WTC11 (cell line): Measurements from ENCODE around the gene C2CD2. TPM values are rescaled to one million over a fixed set of nuclear protein-coding genes. Genes with fewer than 3 reads are reported as not detected.
A peak's percentile ranks its signal among the peaks of the same experiment; 100 is the strongest.

Experiments used
- ATAC-seq: fragments of 200-7000 bp; cut with Tn5 transposase; 2 replicates; pipeline ENCODE4 v1.10.0; 2021; ENCODE audit warnings: mild to moderate bottlenecking, moderate library complexity
- CTCF ChIA-PET: fragments of 300-600 bp; sonication (Branson Sonifier 250); formaldehyde crosslinking; loops from one replicate; lab custom pipeline; 2021; ENCODE audit warnings: antibody characterized with exemption; lab: Charles Lee
- POLR2A ChIA-PET: fragments of 350-600 bp; sonication (Branson Sonifier 250); formaldehyde crosslinking; loops from one replicate; lab custom pipeline; 2021; ENCODE audit warnings: antibody characterized with exemption; lab: Charles Lee
- DNase-seq: peaks from one replicate; pipeline ENCODE4 v3.0.0; 2021; ENCODE audit warnings: low spot score
- H3K27ac Mint-ChIP-seq: 2 replicates; pipeline ENCODE4 v1.8.0; 2021; ENCODE audit warnings: mixed read lengths
- H3K27me3 Mint-ChIP-seq: 2 replicates; pipeline ENCODE4 v1.8.0; 2021; ENCODE audit warnings: low read depth, mild to moderate bottlenecking, moderate library complexity, mixed read lengths
- H3K36me3 Mint-ChIP-seq: 2 replicates; pipeline ENCODE4 v1.8.0; 2021; ENCODE audit warnings: mixed read lengths
- H3K4me1 Mint-ChIP-seq: 2 replicates; pipeline ENCODE4 v1.8.0; 2022; ENCODE audit warnings: mixed read lengths
- H3K4me3 Mint-ChIP-seq: 2 replicates; pipeline ENCODE4 v1.8.0; 2021; ENCODE audit warnings: mild to moderate bottlenecking, moderate library complexity, mixed read lengths
- H3K9me3 Mint-ChIP-seq: 2 replicates; pipeline ENCODE4 v1.8.0; 2021; ENCODE audit warnings: mixed read lengths
- CBFB ChIP-seq: sonication (generic); formaldehyde crosslinking; IDR thresholded peaks from 2 replicates; pipeline ENCODE4 v1.8.1; 2022; ENCODE audit warnings: mild to moderate bottlenecking, low read depth, missing genetic modification reagents
- EMX1 ChIP-seq: fragments of 250-450 bp; sonication (Bioruptor Pico); IDR thresholded peaks from 2 replicates; pipeline ENCODE4 v1.8.0; 2021; ENCODE audit warnings: mild to moderate bottlenecking
- ESRRA ChIP-seq: sonication (generic); formaldehyde crosslinking; IDR thresholded peaks from 2 replicates; pipeline ENCODE4 v1.8.1; 2022; ENCODE audit warnings: mild to moderate bottlenecking, missing genetic modification reagents, borderline replicate concordance
- FOXJ3 ChIP-seq: sonication (generic); formaldehyde crosslinking; IDR thresholded peaks from 2 replicates; pipeline ENCODE4 v1.9.0; 2021; ENCODE audit warnings: missing genetic modification reagents, mild to moderate bottlenecking, borderline replicate concordance
- FOXP4 ChIP-seq: sonication (generic); formaldehyde crosslinking; IDR thresholded peaks from 2 replicates; pipeline ENCODE4 v1.8.0; 2022; ENCODE audit warnings: mild to moderate bottlenecking, missing genetic modification reagents
- HMGA2 ChIP-seq: fragments of 250-450 bp; sonication (Bioruptor Pico); IDR thresholded peaks from 2 replicates; pipeline ENCODE4 v1.4.0; 2021; ENCODE audit warnings: mild to moderate bottlenecking, moderate library complexity
- IRF2 ChIP-seq: sonication (generic); formaldehyde crosslinking; IDR thresholded peaks from 2 replicates; pipeline ENCODE4 v1.8.0; 2022; ENCODE audit warnings: low read depth, missing genetic modification reagents, borderline replicate concordance
- MLX ChIP-seq: sonication (generic); formaldehyde crosslinking; IDR thresholded peaks from 2 replicates; pipeline ENCODE4 v1.8.1; 2023; ENCODE audit warnings: mild to moderate bottlenecking, missing genetic modification reagents, moderate library complexity
- NFYB ChIP-seq: sonication (generic); formaldehyde crosslinking; conservative IDR thresholded peaks from 2 replicates; pipeline ENCODE4 v1.8.0; 2022; ENCODE audit warnings: low read depth, missing genetic modification reagents
- SMAD3 ChIP-seq: sonication (generic); formaldehyde crosslinking; IDR thresholded peaks from 2 replicates; pipeline ENCODE4 v1.8.0; 2022; ENCODE audit warnings: missing genetic modification reagents, mild to moderate bottlenecking, borderline replicate concordance
- SMAD4 ChIP-seq: sonication (generic); formaldehyde crosslinking; IDR thresholded peaks from 2 replicates; pipeline ENCODE4 v1.8.0; 2022; ENCODE audit warnings: mild to moderate bottlenecking, missing genetic modification reagents
- USF1 ChIP-seq: sonication (generic); formaldehyde crosslinking; IDR thresholded peaks from 2 replicates; pipeline ENCODE4 v1.8.0; 2022; ENCODE audit warnings: mild to moderate bottlenecking, missing genetic modification reagents
- ZBTB21 ChIP-seq: sonication (generic); formaldehyde crosslinking; IDR thresholded peaks from 2 replicates; pipeline ENCODE4 v1.8.1; 2023; ENCODE audit warnings: mild to moderate bottlenecking, missing genetic modification reagents, borderline replicate concordance
- ZNF263 ChIP-seq: sonication (generic); formaldehyde crosslinking; IDR thresholded peaks from 2 replicates; pipeline ENCODE4 v1.8.1; 2022; ENCODE audit warnings: low read depth, mild to moderate bottlenecking, moderate library complexity, missing genetic modification reagents
- ZNF416 ChIP-seq: fragments of 250-450 bp; sonication (Bioruptor Pico); IDR thresholded peaks from 2 replicates; pipeline ENCODE4 v1.9.0; 2021; ENCODE audit warnings: mild to moderate bottlenecking, inconsistent platforms
- ZNF423 ChIP-seq: fragments of 250-450 bp; sonication (Bioruptor Pico); IDR thresholded peaks from 2 replicates; pipeline ENCODE4 v2.1.2; 2022; ENCODE audit warnings: mild to moderate bottlenecking, moderate library complexity
- ZSCAN18 ChIP-seq: fragments of 250-450 bp; sonication (Bioruptor Pico); IDR thresholded peaks from 2 replicates; pipeline ENCODE4 v2.1.2; 2022; ENCODE audit warnings: mild to moderate bottlenecking, moderate library complexity
- total RNA-seq: library from RNA; stranded (reverse); gene quantifications from 3 replicates; pipeline ENCODE4 v1.2.3, GENCODE V29; 2021
- TF ChIP-seq, protein P1 (sequence below): fragments of 250-450 bp; sonication (Bioruptor Pico); IDR thresholded peaks from 2 replicates; pipeline ENCODE4 v1.9.0; 2021; ENCODE audit warnings: moderate library complexity, mild to moderate bottlenecking, inconsistent platforms, borderline replicate concordance
- TF ChIP-seq, protein P2 (sequence below): fragments of 250-450 bp; sonication (Bioruptor Pico); conservative IDR thresholded peaks from 2 replicates; pipeline ENCODE4 v1.9.0; 2021; ENCODE audit warnings: mild to moderate bottlenecking
- TF ChIP-seq, protein P3 (sequence below): fragments of 250-450 bp; sonication (Bioruptor Pico); IDR thresholded peaks from 2 replicates; pipeline ENCODE4 v1.9.0; 2021; ENCODE audit warnings: mild to moderate bottlenecking, borderline replicate concordance
- TF ChIP-seq, protein P4 (sequence below): sonication (generic); formaldehyde crosslinking; IDR thresholded peaks from 2 replicates; pipeline ENCODE4 v1.8.1; 2023; ENCODE audit warnings: mild to moderate bottlenecking, missing genetic modification reagents, moderate library complexity

Gene C2CD2
- total RNA-seq, 1 experiment from 2014 or later: 11.2 TPM

- Mint-ChIP-seq H3K4me3 (no peak overlapping the region), H3K36me3 (0 out of 2 replicates have a peak, but pooled peaks cover 2% of the 10 kb centered on the region), H3K27me3 (no peaks in the 10 kb centered on the region), H3K27ac (peak overlapping the region; percentile 62), H3K9me3 (no peaks in the 10 kb centered on the region), H3K4me1 (peaks cover 6% of the 10 kb centered on the region; the same call in 1 of the 2 replicates)
- ATAC-seq (no peak), DNase-seq (no peak)
- POLR2A ChIA-PET: no interaction called here
- TF ChIP-seq ZNF416 (CRISPR knock-in tag): no peak
- TF ChIP-seq, protein P1, sequence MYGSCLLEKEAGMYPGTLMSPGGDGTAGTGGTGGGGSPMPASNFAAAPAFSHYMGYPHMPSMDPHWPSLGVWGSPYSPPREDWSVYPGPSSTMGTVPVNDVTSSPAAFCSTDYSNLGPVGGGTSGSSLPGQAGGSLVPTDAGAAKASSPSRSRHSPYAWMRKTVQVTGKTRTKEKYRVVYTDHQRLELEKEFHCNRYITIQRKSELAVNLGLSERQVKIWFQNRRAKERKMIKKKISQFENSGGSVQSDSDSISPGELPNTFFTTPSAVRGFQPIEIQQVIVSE (CRISPR knock-in tag): no peak
- TF ChIP-seq ZSCAN18 (CRISPR knock-in tag): no peak
- no peak for TF ChIP-seq USF1 (CRISPR knock-in tag)
- no peak for TF ChIP-seq MLX (CRISPR knock-in tag)
- no peak for TF ChIP-seq CBFB (CRISPR knock-in tag)
- TF ChIP-seq EMX1 (CRISPR knock-in tag): no peak
- CTCF ChIA-PET: no interaction called here
Observed at GRCh38 chr21:41907496-41908258, 46.1 kb downstream of the C2CD2 start.

DNA sequence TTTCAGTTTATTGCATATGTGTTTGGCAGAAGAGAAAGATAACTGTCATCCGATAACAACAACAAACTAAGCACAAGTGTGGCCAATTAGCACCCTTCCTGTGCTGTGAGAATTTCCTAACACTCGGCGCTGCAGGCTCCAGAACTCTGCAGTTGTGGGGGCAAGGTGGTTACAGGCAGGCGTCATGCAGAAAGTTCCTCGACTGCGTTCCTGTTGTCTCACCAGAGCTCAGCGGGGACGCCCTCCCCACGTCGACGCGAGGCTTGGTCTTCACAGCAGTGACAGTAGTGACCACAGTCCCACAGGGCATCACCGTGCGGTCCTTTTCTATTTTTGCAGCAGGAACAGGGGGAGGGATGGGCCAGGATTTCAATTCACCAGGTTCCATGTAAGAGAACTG lies 47.0 kb downstream of the C2CD2 start:
- Mint-ChIP-seq H3K27ac (no peak overlapping the region), H3K9me3 (no peaks in the 10 kb centered on the region), H3K36me3 (0 out of 2 replicates have a peak, but pooled peaks cover 2% of the 10 kb centered on the region), H3K27me3 (no peaks in the 10 kb centered on the region), H3K4me1 (peaks cover 6% of the 10 kb centered on the region; the same call in 1 of the 2 replicates), H3K4me3 (no peak overlapping the region)
- POLR2A ChIA-PET: no interaction called here
- DNase-seq (no peak), ATAC-seq (no peak)
- CTCF ChIA-PET: no interaction called here
- TF ChIP-seq SMAD3 (CRISPR knock-in tag): no peak
- TF ChIP-seq CBFB (CRISPR knock-in tag): no peak
- TF ChIP-seq, protein P2, sequence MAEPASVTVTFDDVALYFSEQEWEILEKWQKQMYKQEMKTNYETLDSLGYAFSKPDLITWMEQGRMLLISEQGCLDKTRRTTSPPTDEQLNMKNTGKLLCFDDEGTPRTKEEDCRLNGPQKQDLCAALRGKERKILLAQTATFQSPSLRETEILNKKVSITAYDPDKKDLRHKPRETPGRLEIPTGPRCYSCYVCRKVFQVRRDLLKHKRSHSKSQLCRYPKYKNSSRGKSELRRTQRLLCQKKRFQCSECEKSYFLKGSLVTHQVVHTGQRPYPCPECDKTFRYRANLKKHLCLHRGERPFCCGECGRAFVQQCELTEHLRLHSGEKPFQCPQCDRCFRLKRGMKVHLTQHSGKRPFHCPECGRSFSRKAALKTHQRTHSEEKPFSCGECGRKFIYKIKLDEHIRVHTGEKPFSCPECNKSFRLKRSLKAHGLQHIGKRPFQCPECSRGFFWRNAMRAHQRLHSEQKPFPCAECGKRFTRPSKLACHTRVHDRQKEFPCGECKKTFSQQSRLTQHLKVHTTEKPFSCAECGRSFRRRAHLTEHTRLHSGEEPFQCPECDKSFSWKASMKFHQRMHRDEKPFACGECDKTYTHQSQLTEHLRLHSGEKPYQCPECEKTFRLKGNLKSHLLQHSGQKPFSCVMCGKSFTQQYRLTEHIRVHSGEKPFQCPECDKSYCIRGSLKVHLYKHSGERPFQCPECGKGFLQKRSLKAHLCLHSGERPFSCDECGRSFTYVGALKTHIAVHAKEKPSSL (CRISPR knock-in tag): no peak
- no peak for TF ChIP-seq NFYB (CRISPR knock-in tag)
- no peak for TF ChIP-seq ESRRA (CRISPR knock-in tag)
- no peak for TF ChIP-seq FOXP4 (CRISPR knock-in tag)
- no peak for TF ChIP-seq ZNF423 (CRISPR knock-in tag)
- no peak for TF ChIP-seq IRF2
- no peak for TF ChIP-seq SMAD4 (CRISPR knock-in tag)
- TF ChIP-seq, protein P3, sequence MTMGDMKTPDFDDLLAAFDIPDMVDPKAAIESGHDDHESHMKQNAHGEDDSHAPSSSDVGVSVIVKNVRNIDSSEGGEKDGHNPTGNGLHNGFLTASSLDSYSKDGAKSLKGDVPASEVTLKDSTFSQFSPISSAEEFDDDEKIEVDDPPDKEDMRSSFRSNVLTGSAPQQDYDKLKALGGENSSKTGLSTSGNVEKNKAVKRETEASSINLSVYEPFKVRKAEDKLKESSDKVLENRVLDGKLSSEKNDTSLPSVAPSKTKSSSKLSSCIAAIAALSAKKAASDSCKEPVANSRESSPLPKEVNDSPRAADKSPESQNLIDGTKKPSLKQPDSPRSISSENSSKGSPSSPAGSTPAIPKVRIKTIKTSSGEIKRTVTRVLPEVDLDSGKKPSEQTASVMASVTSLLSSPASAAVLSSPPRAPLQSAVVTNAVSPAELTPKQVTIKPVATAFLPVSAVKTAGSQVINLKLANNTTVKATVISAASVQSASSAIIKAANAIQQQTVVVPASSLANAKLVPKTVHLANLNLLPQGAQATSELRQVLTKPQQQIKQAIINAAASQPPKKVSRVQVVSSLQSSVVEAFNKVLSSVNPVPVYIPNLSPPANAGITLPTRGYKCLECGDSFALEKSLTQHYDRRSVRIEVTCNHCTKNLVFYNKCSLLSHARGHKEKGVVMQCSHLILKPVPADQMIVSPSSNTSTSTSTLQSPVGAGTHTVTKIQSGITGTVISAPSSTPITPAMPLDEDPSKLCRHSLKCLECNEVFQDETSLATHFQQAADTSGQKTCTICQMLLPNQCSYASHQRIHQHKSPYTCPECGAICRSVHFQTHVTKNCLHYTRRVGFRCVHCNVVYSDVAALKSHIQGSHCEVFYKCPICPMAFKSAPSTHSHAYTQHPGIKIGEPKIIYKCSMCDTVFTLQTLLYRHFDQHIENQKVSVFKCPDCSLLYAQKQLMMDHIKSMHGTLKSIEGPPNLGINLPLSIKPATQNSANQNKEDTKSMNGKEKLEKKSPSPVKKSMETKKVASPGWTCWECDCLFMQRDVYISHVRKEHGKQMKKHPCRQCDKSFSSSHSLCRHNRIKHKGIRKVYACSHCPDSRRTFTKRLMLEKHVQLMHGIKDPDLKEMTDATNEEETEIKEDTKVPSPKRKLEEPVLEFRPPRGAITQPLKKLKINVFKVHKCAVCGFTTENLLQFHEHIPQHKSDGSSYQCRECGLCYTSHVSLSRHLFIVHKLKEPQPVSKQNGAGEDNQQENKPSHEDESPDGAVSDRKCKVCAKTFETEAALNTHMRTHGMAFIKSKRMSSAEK: no peak
- TF ChIP-seq ZNF263 (CRISPR knock-in tag): no peak
- TF ChIP-seq, protein P4, sequence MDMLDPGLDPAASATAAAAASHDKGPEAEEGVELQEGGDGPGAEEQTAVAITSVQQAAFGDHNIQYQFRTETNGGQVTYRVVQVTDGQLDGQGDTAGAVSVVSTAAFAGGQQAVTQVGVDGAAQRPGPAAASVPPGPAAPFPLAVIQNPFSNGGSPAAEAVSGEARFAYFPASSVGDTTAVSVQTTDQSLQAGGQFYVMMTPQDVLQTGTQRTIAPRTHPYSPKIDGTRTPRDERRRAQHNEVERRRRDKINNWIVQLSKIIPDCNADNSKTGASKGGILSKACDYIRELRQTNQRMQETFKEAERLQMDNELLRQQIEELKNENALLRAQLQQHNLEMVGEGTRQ (CRISPR knock-in tag): no peak
- TF ChIP-seq FOXJ3 (CRISPR knock-in tag): no peak
- TF ChIP-seq ZBTB21 (CRISPR knock-in tag): no peak
- TF ChIP-seq HMGA2: no peak
